Stimulated activated naive CD4-positive, alpha-beta T cell treated with Interleukin-2 at 50 U/mL for 16 hours (primary cell): Measurements from ENCODE around the gene OGFRL1.
"Not testable (repeated sequence)": the region's sequence is repeated elsewhere in the genome, so short reads cannot be mapped to it uniquely, and the experiment has no call there.

ENCODE experiments used
- DNase-seq: peaks from one replicate; lab custom pipeline; 2025; lab: John Stamatoyannopoulos, UW

Gene OGFRL1

GRCh38 chr6:71288228-71289038 is at the start of gene OGFRL1:
OGFRL1 (plus strand) TSS chr6:71288811; CDS start chr6:71288937, 126 bp downstream.
- peak; percentile 61 for DNase-seq

- no peak for DNase-seq
Measured at GRCh38 chr6:71239694-71240093, 48.9 kb upstream of the OGFRL1 start.

GRCh38 chr6:71245265-71246049 is 43.2 kb upstream of the OGFRL1 start:
- no peak for DNase-seq

GRCh38 chr6:71246596-71246995 is 42.0 kb upstream of the OGFRL1 start:
- no peak for DNase-seq

- DNase-seq = no peak
Measured at GRCh38 chr6:71248306-71248765, 40.3 kb upstream of the OGFRL1 start.

GRCh38 chr6:71248878-71249544 is 39.6 kb upstream of the OGFRL1 start:
- DNase-seq = no peak

GRCh38 chr6:71250099-71250602 is 38.5 kb upstream of the OGFRL1 start:
- no peak for DNase-seq

GRCh38 chr6:71252410-71252809 is 36.2 kb upstream of the OGFRL1 start:
- no peak for DNase-seq

GRCh38 chr6:71252960-71253359 is 35.7 kb upstream of the OGFRL1 start:
- no peak for DNase-seq

- DNase-seq = no peak
Measured at GRCh38 chr6:71254323-71254722, 34.3 kb upstream of the OGFRL1 start.

- DNase-seq = no peak
Measured at GRCh38 chr6:71258078-71258866, 30.3 kb upstream of the OGFRL1 start.

GRCh38 chr6:71259888-71260604 is 28.6 kb upstream of the OGFRL1 start:
- DNase-seq = no peak

GRCh38 chr6:71262914-71263313 is 25.7 kb upstream of the OGFRL1 start:
- DNase-seq = no peak

GRCh38 chr6:71266392-71266791 is 22.2 kb upstream of the OGFRL1 start:
- not testable (repeated sequence) for DNase-seq

GRCh38 chr6:71268735-71269437 is 19.7 kb upstream of the OGFRL1 start:
- no peak for DNase-seq

GRCh38 chr6:71277926-71278600 is 10.5 kb upstream of the OGFRL1 start:
- DNase-seq = no peak

GRCh38 chr6:71279321-71279720 is 9.3 kb upstream of the OGFRL1 start:
- DNase-seq = no peak

- DNase-seq = no peak
Measured at GRCh38 chr6:71279740-71280139, 8.9 kb upstream of the OGFRL1 start.

- DNase-seq = no peak
Measured at GRCh38 chr6:71280701-71281100, 7.9 kb upstream of the OGFRL1 start.

- DNase-seq = no peak
Measured at GRCh38 chr6:71284785-71285184, 3.8 kb upstream of the OGFRL1 start.
